G401.6 (cell line): ENCODE results near the gene CD70.
"Not testable (repeated sequence)": the region's sequence is repeated elsewhere in the genome, so short reads cannot be mapped to it uniquely, and the experiment has no call there.

Experiments
- FAIRE-seq: peaks from 2 replicates; lab custom pipeline; 2012; peaks lifted over from hg19 to GRCh38; lab: Jason Lieb, UNC

CD70 gene

DNA sequence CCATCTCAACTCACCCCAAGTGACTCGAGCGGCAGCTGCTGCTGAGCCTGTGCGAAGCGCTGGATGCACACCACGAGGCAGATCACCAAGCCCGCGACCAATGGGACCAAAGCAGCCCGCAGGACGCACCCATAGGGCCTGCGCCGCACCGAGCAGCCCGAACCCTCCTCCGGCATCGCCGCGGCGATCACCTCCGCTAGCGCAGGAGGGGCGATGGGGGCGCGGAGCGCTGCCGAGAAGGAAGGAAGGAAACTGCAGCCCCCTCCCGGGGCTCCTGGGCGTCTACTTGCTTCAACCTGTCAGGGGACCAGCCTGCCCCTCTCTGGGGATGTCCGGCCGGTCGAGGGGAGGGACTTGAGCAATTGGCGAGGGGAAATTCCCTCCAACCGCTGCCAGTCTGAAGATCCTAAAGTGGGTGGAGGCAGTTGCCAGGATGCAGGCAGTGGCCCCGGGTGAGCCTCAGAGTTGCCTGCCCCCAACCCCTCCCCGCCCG is at the start of gene CD70:
Gene CD70, minus strand, starts transcription at position 324 of the 493 bp plus-strand sequence. Its CDS starts 148 bp downstream, at position 176.
- no peak for FAIRE-seq

- FAIRE-seq = not testable (repeated sequence)
These were observed 49.4 kb upstream of the CD70 start for GRCh38 chr19:6640333-6640732.

- no peak for FAIRE-seq
These were observed 48.5 kb upstream of the CD70 start for GRCh38 chr19:6639439-6639838.

DNA sequence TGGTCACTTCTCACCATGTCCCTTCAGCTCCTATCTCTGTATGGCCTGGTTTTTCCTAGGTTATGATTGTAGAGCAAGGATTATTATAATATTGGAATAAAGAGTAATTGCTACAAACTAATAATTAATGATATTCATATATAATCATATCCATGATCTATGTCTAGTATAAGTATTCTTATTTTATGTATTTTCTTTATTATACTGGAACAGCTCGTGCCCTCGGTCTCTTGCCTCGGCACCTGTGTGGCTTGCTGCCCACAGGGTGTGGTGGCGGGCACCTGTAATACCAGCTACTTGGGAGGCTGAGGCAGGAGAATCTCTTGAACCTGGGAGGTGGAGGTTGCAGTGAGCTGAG is 42.5 kb upstream of the CD70 start:
- FAIRE-seq = not testable (repeated sequence)

DNA sequence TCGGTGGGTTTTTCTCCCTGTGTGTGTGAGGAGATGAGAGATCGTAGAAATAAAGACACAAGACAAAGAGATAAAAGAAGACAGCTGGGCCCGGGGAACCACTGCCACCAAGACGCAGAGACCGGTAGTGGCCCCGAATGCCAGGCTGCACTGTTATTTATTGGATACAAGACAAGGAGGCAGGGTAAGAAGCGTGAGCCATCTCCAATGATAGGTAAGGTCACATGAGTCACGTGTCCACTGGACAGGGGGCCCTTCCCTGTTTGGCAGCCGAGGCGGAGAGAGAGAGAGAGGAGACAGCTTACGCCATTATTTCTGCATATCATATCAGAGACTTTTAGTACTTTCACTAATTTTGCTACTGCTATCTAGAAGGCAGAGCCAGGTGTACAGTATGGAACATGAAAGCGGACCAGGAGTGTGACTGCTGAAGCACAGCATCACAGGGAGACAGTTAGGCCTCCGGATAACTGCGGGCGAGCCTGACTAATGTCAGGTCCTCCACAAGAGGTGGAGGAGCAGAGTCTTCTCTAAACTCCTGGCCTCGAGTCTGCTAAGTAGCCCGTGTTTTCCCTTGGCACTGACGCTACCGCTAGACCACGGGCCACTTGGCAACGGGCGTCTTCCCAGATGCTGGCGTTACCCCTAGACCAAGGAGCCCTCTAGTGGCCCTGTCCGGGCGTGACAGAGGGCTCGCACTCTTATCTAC is 42.0 kb upstream of the CD70 start:
- peak; percentile 53 for FAIRE-seq

DNA sequence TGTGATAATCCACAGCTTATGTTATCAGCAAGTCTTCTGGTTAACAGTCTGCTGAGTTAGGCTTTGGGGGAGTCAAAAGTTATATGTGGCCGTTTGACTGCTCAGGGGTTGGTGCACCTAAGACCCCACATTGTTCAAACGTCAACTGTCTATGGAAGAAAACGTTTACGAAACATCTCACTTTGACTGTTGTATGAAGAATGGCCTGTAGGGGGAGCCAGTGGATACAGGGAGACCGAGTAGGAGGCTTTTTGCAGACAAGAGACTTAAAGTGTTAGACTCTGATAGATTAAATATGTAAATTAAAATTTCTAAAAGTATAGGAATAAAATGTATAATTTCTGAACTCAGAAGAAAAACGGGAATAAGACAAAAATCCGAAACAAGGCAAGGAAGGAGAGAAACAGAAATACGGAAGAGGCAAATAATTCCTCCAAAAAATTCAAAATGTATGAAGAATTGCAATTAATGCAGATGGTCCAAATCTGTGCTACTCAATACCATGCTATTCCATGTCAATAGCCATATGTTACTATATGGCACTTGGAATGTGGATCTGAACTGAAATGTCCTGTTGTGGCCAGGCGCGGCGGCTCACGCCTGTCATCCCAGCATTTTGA is 41.2 kb upstream of the CD70 start:
- peak; percentile 96 for FAIRE-seq

DNA sequence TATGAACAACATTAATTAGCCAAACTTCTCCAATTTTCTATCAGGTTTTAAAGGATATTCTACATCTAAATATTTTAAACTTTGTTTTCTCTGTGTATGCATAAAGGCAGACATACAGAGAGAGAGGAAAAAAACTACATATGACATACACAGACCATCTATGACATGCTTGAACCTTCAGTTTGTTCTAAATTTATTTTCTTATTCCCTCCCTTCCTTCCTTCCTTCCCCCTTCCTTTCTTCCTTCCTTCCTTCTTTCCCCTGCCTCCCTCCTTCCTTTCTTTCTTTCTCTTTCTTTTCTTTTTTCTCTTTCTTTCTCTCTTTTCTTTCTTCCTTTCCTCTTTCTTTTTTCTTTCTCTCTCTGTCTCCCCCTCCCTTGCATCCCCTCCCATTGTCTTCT is 35.8 kb upstream of the CD70 start:
- no peak for FAIRE-seq

DNA sequence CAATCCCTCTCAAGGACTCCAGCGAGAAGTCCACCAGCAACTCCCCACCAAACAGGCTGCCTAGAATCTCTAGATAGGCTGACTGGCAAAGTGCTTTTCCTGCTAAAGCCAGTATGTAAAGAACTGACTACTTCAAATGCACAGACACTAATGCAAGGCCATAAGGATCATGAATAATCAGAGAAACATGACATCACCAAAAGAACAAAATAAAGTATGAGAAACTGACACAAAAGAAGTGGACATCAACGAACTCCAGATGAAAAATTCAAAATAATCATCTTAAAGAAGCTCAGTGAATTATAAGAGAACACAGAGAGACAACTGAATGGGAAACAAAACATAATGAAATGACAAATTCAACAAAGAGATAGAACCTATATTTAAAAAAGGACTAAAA is 26.4 kb upstream of the CD70 start:
- FAIRE-seq = no peak

- no peak for FAIRE-seq
These were observed 25.1 kb upstream of the CD70 start for GRCh38 chr19:6616011-6616410.

- FAIRE-seq = no peak
These were observed 22.8 kb upstream of the CD70 start for GRCh38 chr19:6613711-6614110.

- no peak for FAIRE-seq
These were observed 20.2 kb upstream of the CD70 start for GRCh38 chr19:6610934-6611852.

- no peak for FAIRE-seq
These were observed 18.0 kb upstream of the CD70 start for GRCh38 chr19:6608940-6609339.

- not testable (repeated sequence) for FAIRE-seq
These were observed 17.2 kb upstream of the CD70 start for GRCh38 chr19:6608146-6608545.

- FAIRE-seq = not testable (repeated sequence)
These were observed 15.5 kb upstream of the CD70 start for GRCh38 chr19:6606276-6607070.

DNA sequence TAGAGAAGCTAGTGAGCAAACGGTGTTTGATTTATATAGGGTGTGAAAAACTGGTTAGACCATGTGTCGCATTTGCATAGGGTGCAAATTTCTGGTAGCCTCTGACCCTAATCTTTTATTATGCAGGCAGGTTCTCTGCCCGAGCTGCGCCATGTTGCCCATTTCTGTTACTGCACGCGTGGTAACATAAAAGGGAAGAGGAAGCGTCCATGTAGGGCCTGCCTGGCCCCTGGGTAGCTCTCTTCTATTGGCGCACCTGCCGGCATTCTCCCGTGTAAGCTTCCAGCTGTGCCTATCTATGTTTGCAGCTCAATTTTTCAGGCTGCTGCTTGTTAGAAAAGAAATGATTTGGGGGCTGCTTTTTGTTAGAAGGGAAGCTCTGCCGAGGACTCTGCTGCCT is 14.0 kb upstream of the CD70 start:
- FAIRE-seq = no peak

DNA sequence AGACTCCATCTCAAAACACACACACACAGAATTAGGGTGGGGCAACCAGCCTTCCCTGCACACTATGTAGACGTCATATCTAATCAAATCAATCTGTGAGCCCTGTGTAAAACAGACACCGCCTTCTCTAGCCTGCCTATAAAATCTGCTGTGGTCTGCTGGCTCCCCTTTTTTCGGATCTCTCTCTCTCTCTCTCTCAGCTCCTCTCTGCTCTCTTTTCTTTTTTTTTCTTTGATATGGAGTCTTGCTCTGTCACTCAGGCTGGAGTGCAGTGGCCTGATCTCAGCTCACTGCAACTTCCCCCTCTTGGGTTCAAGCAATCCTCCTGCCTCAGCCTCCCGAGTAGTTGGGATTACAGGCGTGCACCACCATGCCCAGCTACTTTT is 11.8 kb upstream of the CD70 start:
- FAIRE-seq = no peak

GRCh38 chr19:6601537-6602052 is 10.6 kb upstream of the CD70 start:
- not testable (repeated sequence) for FAIRE-seq

- FAIRE-seq = not testable (repeated sequence)
These were observed 10.1 kb upstream of the CD70 start for GRCh38 chr19:6600951-6601536.

DNA sequence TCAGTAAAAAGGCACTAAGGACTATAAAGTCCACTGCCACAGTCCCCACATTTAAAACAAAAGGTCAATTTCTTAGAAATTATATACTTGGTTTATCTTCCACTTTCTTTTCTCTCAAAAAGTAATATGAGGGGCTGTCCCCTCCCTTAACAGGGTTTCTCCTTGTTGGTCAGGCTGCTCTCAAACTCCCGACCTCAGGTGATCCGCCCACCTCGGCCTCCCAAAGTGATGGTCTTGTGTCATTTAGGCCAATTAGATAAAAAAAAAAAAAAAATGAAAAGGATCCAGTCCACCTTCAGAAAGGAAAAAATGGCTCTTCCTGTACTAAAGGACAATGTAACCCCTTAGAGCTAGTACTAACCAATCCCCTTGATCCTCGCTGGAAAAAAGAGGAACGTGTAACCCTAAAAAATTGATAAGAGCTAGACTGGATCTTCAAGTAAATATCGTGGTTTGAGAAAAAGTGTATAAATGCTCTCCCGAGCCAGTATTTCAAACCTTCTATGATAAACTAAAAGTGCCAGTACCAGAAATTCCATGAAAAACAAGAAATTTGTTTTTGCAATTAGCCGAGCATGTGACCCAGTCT is 9.0 kb upstream of the CD70 start:
- FAIRE-seq = no peak

DNA sequence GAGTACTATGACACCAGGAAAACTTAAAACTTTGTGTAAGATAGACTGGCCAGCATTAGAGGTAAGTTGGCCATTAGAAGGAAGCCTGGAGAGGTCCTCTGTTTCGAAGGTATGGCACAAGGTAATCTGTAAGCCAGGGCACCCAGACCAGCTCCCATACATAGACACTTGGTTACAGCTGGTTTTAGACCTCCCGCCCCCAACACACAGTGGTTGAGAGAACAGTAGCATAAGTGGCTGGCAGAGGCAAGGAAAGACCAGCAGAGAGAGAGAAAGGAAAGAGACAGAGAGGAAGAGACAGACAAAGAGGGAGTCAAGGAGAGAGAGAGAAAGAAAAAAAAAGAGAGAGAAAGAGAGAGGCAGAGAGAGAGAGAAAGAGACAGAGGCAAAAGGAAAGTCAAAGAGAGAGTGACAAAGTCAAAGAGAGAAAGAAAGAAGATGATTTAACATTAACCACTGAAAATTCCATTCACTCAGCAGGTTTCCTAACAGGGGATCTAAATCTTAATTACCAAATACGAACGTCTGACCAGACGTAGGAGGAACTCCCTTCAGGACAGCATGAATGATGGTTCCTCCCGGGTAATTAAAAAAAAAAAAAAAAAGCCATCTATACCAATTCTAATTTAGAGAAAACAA is 7.4 kb upstream of the CD70 start:
- FAIRE-seq = not testable (repeated sequence)
